ENCODE data around the gene IL37.

- TF ChIP-seq PRDM4 (tag by site-specific recombination; IDR thresholded peaks at IDR 0.05) (no peak), CTCF (tag by site-specific recombination; IDR thresholded peaks at IDR 0.05) (no peak), ZNF24 (tag by site-specific recombination; IDR thresholded peaks at IDR 0.05) (no peak), ZNF776 (tag by site-specific recombination; IDR thresholded peaks at IDR 0.05; ENCODE audit: borderline replicate concordance) (no peak), ZNF404 (tag by site-specific recombination; IDR thresholded peaks at IDR 0.05) (no peak), PATZ1 (tag by site-specific recombination; IDR thresholded peaks at IDR 0.05) (no peak), ZNF2 (tag by site-specific recombination; IDR thresholded peaks at IDR 0.05) (no peak), ZNF121 (tag by site-specific recombination; IDR thresholded peaks at IDR 0.05) (no peak), ZNF548 (tag by site-specific recombination; IDR thresholded peaks at IDR 0.05) (no peak), ZBTB7A (tag by site-specific recombination; IDR thresholded peaks at IDR 0.05; ENCODE audit: low read depth) (no peak), ZNF138 (tag by site-specific recombination; IDR thresholded peaks at IDR 0.05; ENCODE audit: borderline replicate concordance) (no peak), OSR2 (tag by site-specific recombination; IDR thresholded peaks at IDR 0.05) (no peak)
- TF ChIP-seq, protein P1, sequence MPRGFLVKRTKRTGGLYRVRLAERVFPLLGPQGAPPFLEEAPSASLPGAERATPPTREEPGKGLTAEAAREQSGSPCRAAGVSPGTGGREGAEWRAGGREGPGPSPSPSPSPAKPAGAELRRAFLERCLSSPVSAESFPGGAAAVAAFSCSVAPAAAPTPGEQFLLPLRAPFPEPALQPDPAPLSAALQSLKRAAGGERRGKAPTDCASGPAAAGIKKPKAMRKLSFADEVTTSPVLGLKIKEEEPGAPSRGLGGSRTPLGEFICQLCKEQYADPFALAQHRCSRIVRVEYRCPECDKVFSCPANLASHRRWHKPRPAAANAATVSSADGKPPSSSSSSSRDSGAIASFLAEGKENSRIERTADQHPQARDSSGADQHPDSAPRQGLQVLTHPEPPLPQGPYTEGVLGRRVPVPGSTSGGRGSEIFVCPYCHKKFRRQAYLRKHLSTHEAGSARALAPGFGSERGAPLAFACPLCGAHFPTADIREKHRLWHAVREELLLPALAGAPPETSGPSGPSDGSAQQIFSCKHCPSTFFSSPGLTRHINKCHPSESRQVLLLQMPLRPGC (tag by site-specific recombination; IDR thresholded peaks at IDR 0.05) = no peak
- TF ChIP-seq, protein P2, sequence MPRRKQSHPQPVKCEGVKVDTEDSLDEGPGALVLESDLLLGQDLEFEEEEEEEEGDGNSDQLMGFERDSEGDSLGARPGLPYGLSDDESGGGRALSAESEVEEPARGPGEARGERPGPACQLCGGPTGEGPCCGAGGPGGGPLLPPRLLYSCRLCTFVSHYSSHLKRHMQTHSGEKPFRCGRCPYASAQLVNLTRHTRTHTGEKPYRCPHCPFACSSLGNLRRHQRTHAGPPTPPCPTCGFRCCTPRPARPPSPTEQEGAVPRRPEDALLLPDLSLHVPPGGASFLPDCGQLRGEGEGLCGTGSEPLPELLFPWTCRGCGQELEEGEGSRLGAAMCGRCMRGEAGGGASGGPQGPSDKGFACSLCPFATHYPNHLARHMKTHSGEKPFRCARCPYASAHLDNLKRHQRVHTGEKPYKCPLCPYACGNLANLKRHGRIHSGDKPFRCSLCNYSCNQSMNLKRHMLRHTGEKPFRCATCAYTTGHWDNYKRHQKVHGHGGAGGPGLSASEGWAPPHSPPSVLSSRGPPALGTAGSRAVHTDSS (tag by site-specific recombination; IDR thresholded peaks at IDR 0.05) = no peak
Observed at GRCh38 chr2:112933261-112933660, 22.3 kb downstream of the IL37 start.
